Caco-2 (cell line): ENCODE measurements around the gene BLMH. TPM values are rescaled to one million over a fixed set of nuclear protein-coding genes. Genes with fewer than 3 reads are reported as not detected.

Source experiments
- BruUV-seq: library from RNA; stranded (reverse); fragments of 400-500 nt; replicated peaks from 2 replicates; lab custom pipeline; 2021; lab: Mats Ljungman, UMichigan
- CTCF ChIA-PET: fragments of 300-600 bp; sonication (Branson Sonifier 250); formaldehyde crosslinking; loops from one replicate; lab custom pipeline; 2022; ENCODE audit warnings: antibody characterized with exemption; lab: Charles Lee
- POLR2A ChIA-PET: fragments of 300-600 bp; sonication (Branson Sonifier 250); formaldehyde crosslinking; loops from one replicate; lab custom pipeline; 2022; ENCODE audit warnings: antibody characterized with exemption; lab: Charles Lee
- DNase-seq, 2 experiments: peaks; one replicate each; pipeline versions ENCODE4 v3.0.0 to v3.0.0-alpha.2; 2020 to 2022
- H3K27me3 ChIP-seq: replicated peaks from 2 replicates; pipeline ENCODE4 v1.6.0; 2011; ENCODE audit warnings: low read length; ENCODE audit not compliant: control insufficient read depth, insufficient read depth
- H3K36me3 ChIP-seq: 2 replicates; pipeline ENCODE4 v1.5.1; 2011; ENCODE audit warnings: low read length; ENCODE audit not compliant: control insufficient read depth, insufficient read depth
- H3K4me1 ChIP-seq: fragments of 250-450 bp; sonication (Bioruptor Pico); 2 replicates; pipeline ENCODE4 v1.5.1; 2020; ENCODE audit warnings: mild to moderate bottlenecking
- H3K4me3 ChIP-seq: 2 replicates; pipeline ENCODE4 v1.5.1; 2011; ENCODE audit warnings: low read depth, mild to moderate bottlenecking, control low read depth, low read length
- H3K9me3 ChIP-seq: fragments of 250-450 bp; sonication (Bioruptor Pico); 2 replicates; pipeline ENCODE4 v1.5.1; 2020; ENCODE audit warnings: mild to moderate bottlenecking, moderate library complexity
- H3K27ac Mint-ChIP-seq: one replicate; pipeline ENCODE4 v1.8.0; 2022; ENCODE audit warnings: mixed read lengths; ENCODE audit not compliant: unreplicated experiment
- H3K27me3 Mint-ChIP-seq: one replicate; pipeline ENCODE4 v1.8.0; 2022; ENCODE audit warnings: mixed read lengths; ENCODE audit not compliant: insufficient read depth, unreplicated experiment
- H3K36me3 Mint-ChIP-seq: one replicate; pipeline ENCODE4 v1.8.0; 2022; ENCODE audit warnings: mild to moderate bottlenecking, mixed read lengths; ENCODE audit not compliant: insufficient read depth, unreplicated experiment
- H3K4me1 Mint-ChIP-seq: one replicate; pipeline ENCODE4 v1.8.0; 2022; ENCODE audit warnings: low read depth, mixed read lengths; ENCODE audit not compliant: unreplicated experiment
- H3K4me3 Mint-ChIP-seq: one replicate; pipeline ENCODE4 v1.8.0; 2022; ENCODE audit warnings: mild to moderate bottlenecking, moderate library complexity, mixed read lengths; ENCODE audit not compliant: unreplicated experiment
- H3K9me3 Mint-ChIP-seq: one replicate; pipeline ENCODE4 v1.8.0; 2022; ENCODE audit warnings: mixed read lengths; ENCODE audit not compliant: unreplicated experiment
- CTCF ChIP-seq, 2 experiments: fragments of 200-600 bp in 1 of 2; IDR thresholded peaks; 1 replicate in 1 of 2; 2 replicates in 1 of 2; pipeline versions ENCODE4 v1.5.1 to v1.8.0; 2011 to 2022; ENCODE audit warnings: antibody characterized with exemption in 1 of 2, control low read depth in 1 of 2, inconsistent platforms in 1 of 2, low read depth in 1 of 2, low read length in 1 of 2, mild to moderate bottlenecking in 1 of 2, moderate library complexity in 1 of 2; ENCODE audit not compliant: insufficient read depth in 1 of 2, severe bottlenecking in 1 of 2, unreplicated experiment in 1 of 2
- intact Hi-C: fragments of 100-400 bp; cut with micrococcal nuclease; formaldehyde crosslinking; loops from one replicate; pipeline ENCODE4 v1.10.0; 2022; ENCODE audit not compliant: unreplicated experiment
- total RNA-seq: library from RNA; stranded (reverse); gene quantifications from 2 replicates; pipeline ENCODE4 v1.2.3, GENCODE V29; 2022

The BLMH gene
- total RNA-seq, 1 experiment from 2014 or later = 56.1 TPM

GRCh38 chr17:30238003-30238344 lies 53.8 kb downstream of the BLMH start:
- no peaks in the 10 kb centered on the region for H3K27me3 ChIP-seq
- TF ChIP-seq CTCF (IDR thresholded peaks at IDR 0.05; ENCODE audit: insufficient read depth in 1 of 2, low read depth in 1 of 2, low read length in 1 of 2, severe bottlenecking in 1 of 2, unreplicated experiment in 1 of 2) = no peak
- H3K36me3 ChIP-seq = no peaks in the 10 kb centered on the region
- no peak overlapping the region for H3K4me3 ChIP-seq
- H3K4me1 ChIP-seq = peaks cover 22% of the 10 kb centered on the region
- Mint-ChIP-seq H3K4me3 (peak overlapping the region; percentile 35), H3K9me3 (no peaks in the 10 kb centered on the region), H3K4me1 (peaks cover 23% of the 10 kb centered on the region), H3K27ac (no peak overlapping the region), H3K27me3 (no peaks in the 10 kb centered on the region), H3K36me3 (peaks cover 13% of the 10 kb centered on the region)
- CTCF ChIA-PET = interaction anchor here (2.4 kb wide), 1 partner anchor 99 kb away, joined by 7 read pairs; no protein-coding TSS in a partner anchor
- DNase-seq = no peak
- POLR2A ChIA-PET = no interaction called here
- no TSS peak for BruUV-seq
- no peaks in the 10 kb centered on the region for H3K9me3 ChIP-seq
- intact Hi-C loops = loop anchor here (5.0 kb wide), 1 partner anchor 46 kb away; no protein-coding TSS in a partner anchor

- BruUV-seq = no TSS peak
- H3K4me1 Mint-ChIP-seq = peaks cover 28% of the 10 kb centered on the region
- H3K36me3 ChIP-seq = no peaks in the 10 kb centered on the region
- no peaks in the 10 kb centered on the region for H3K9me3 Mint-ChIP-seq
- no peak overlapping the region for H3K4me3 ChIP-seq
- no peak for DNase-seq
- no peaks in the 10 kb centered on the region for H3K27me3 Mint-ChIP-seq
- H3K36me3 Mint-ChIP-seq = peaks cover 13% of the 10 kb centered on the region
- CTCF ChIA-PET = interaction anchor here (0.6 to 2.4 kb wide), 8 partner anchors 18 to 133 kb away, joined by 3 to 17 read pairs (median 5); partner anchors contain the start of gene NSRP1
- POLR2A ChIA-PET = no interaction called here
- intact Hi-C loops = loop anchor here (2.0 to 5.0 kb wide), 3 partner anchors 45 to 133 kb away; no protein-coding TSS in a partner anchor
- no peak overlapping the region for H3K4me3 Mint-ChIP-seq
- no peaks in the 10 kb centered on the region for H3K27me3 ChIP-seq
- no peaks in the 10 kb centered on the region for H3K9me3 ChIP-seq
- TF ChIP-seq CTCF (IDR thresholded peaks at IDR 0.05; ENCODE audit: insufficient read depth in 1 of 2, low read depth in 1 of 2, low read length in 1 of 2, severe bottlenecking in 1 of 2, unreplicated experiment in 1 of 2) = no peak
- peaks cover 28% of the 10 kb centered on the region for H3K4me1 ChIP-seq
- H3K27ac Mint-ChIP-seq = no peak overlapping the region
Measured at GRCh38 chr17:30237296-30238002, 54.3 kb downstream of the BLMH start.

GRCh38 chr17:30236766-30237165 lies 55.0 kb downstream of the BLMH start:
- peak; percentile 82 for DNase-seq
- no peaks in the 10 kb centered on the region for H3K9me3 Mint-ChIP-seq
- H3K4me3 Mint-ChIP-seq = peak overlapping the region; percentile 98
- H3K27me3 Mint-ChIP-seq = no peaks in the 10 kb centered on the region
- ChIA-PET POLR2A (interaction anchor here (0.6 kb wide), 2 partner anchors 14 to 547 kb away, joined by 3 to 7 read pairs; no protein-coding TSS in a partner anchor), CTCF (interaction anchor here (0.6 to 2.7 kb wide), 12 partner anchors 11 to 140 kb away, joined by 3 to 17 read pairs (median 6); partner anchors contain the start of gene NSRP1)
- Histone ChIP-seq H3K9me3 (no peaks in the 10 kb centered on the region), H3K36me3 (no peaks in the 10 kb centered on the region), H3K27me3 (no peaks in the 10 kb centered on the region), H3K4me1 (peaks cover 29% of the 10 kb centered on the region), H3K4me3 (no peak overlapping the region)
- no TSS peak for BruUV-seq
- H3K4me1 Mint-ChIP-seq = peaks cover 35% of the 10 kb centered on the region
- intact Hi-C loops = loop anchor here (2.0 to 5.0 kb wide), 3 partner anchors 44 to 132 kb away; no protein-coding TSS in a partner anchor
- H3K27ac Mint-ChIP-seq = peak overlapping the region; percentile 91
- peaks cover 13% of the 10 kb centered on the region for H3K36me3 Mint-ChIP-seq
- peak; percentile 52 to 78 for TF ChIP-seq CTCF (IDR thresholded peaks at IDR 0.05; ENCODE audit: insufficient read depth in 1 of 2, low read depth in 1 of 2, low read length in 1 of 2, severe bottlenecking in 1 of 2, unreplicated experiment in 1 of 2)
